H9 (cell line): ENCODE data around the gene PAM. TPM values are rescaled to one million over a fixed set of nuclear protein-coding genes. Genes with fewer than 3 reads are reported as not detected.

Source experiments
- DNase-seq: peaks from one replicate; pipeline ENCODE4 v3.0.0-alpha.2; 2017
- H2AFZ ChIP-seq: one replicate; pipeline ENCODE4 v1.6.1; 2013; ENCODE audit warnings: mild to moderate bottlenecking, low read length, control low read depth, moderate library complexity
- H2AK5ac ChIP-seq: 2 replicates; pipeline ENCODE4 v1.6.1; 2013; ENCODE audit warnings: low read length, control low read depth, mixed read lengths; ENCODE audit not compliant: insufficient read length
- H2BK120ac ChIP-seq: one replicate; pipeline ENCODE4 v1.6.1; 2013; ENCODE audit warnings: low read depth, mild to moderate bottlenecking, low read length, control low read depth, inconsistent platforms; ENCODE audit not compliant: poor library complexity, severe bottlenecking
- H2BK12ac ChIP-seq: 2 replicates; pipeline ENCODE4 v1.6.1; 2013; ENCODE audit warnings: low read length, control low read depth, mixed read lengths, low read depth; ENCODE audit not compliant: insufficient read length
- H2BK15ac ChIP-seq: 2 replicates; pipeline ENCODE4 v1.6.1; 2013; ENCODE audit warnings: low read depth, low read length, control low read depth
- H2BK20ac ChIP-seq: one replicate; pipeline ENCODE4 v1.6.1; 2013; ENCODE audit warnings: low read depth, mild to moderate bottlenecking, low read length, control low read depth, inconsistent platforms; ENCODE audit not compliant: poor library complexity, severe bottlenecking
- H2BK5ac ChIP-seq: 2 replicates; pipeline ENCODE4 v1.6.1; 2013; ENCODE audit warnings: low read length, control low read depth, mixed read lengths; ENCODE audit not compliant: insufficient read length
- H3K14ac ChIP-seq: 2 replicates; pipeline ENCODE4 v1.6.1; 2013; ENCODE audit warnings: low read length, control low read depth; ENCODE audit not compliant: insufficient read depth
- H3K18ac ChIP-seq: 2 replicates; pipeline ENCODE4 v1.6.1; 2013; ENCODE audit warnings: low read depth, mild to moderate bottlenecking, mixed read lengths, low read length, control low read depth; ENCODE audit not compliant: insufficient read length
- H3K23ac ChIP-seq: 2 replicates; pipeline ENCODE4 v1.6.1; 2013; ENCODE audit warnings: low read length, control low read depth, mixed read lengths, low read depth; ENCODE audit not compliant: insufficient read length
- H3K23me2 ChIP-seq: 2 replicates; pipeline ENCODE4 v1.6.1; 2013; ENCODE audit warnings: low read depth, mild to moderate bottlenecking, mixed read lengths, low read length, control low read depth; ENCODE audit not compliant: insufficient read length, poor library complexity, severe bottlenecking
- H3K27ac ChIP-seq: 2 replicates; pipeline ENCODE4 v1.5.1; 2013; ENCODE audit warnings: low read length, control low read depth, mixed read lengths, low read depth; ENCODE audit not compliant: insufficient read length
- H3K27me3 ChIP-seq: 2 replicates; pipeline ENCODE4 v1.6.1; 2013; ENCODE audit warnings: low read length, control low read depth, inconsistent platforms; ENCODE audit not compliant: insufficient read depth
- H3K4ac ChIP-seq: 2 replicates; pipeline ENCODE4 v1.6.1; 2013; ENCODE audit warnings: low read depth, mild to moderate bottlenecking, control low read depth, inconsistent platforms, low read length, moderate library complexity
- H3K4me1 ChIP-seq: 2 replicates; pipeline ENCODE4 v1.6.1; 2013; ENCODE audit warnings: low read length, control low read depth, inconsistent platforms; ENCODE audit not compliant: insufficient read depth
- H3K4me2 ChIP-seq: 2 replicates; pipeline ENCODE4 v1.6.1; 2013; ENCODE audit warnings: low read length, control low read depth, mixed read lengths; ENCODE audit not compliant: insufficient read length, insufficient read depth
- H3K56ac ChIP-seq: 2 replicates; pipeline ENCODE4 v1.6.1; 2013; ENCODE audit warnings: low read depth, mild to moderate bottlenecking, mixed read lengths, low read length, control low read depth; ENCODE audit not compliant: insufficient read length
- H3K79me1 ChIP-seq: 2 replicates; pipeline ENCODE4 v1.6.1; 2013; ENCODE audit warnings: low read depth, mild to moderate bottlenecking, moderate library complexity, low read length, control low read depth, inconsistent platforms; ENCODE audit not compliant: insufficient read depth, poor library complexity, severe bottlenecking
- H3K79me2 ChIP-seq: 2 replicates; pipeline ENCODE4 v1.6.1; 2013; ENCODE audit warnings: low read length, control low read depth, inconsistent platforms; ENCODE audit not compliant: insufficient read depth
- H3K9ac ChIP-seq: 2 replicates; pipeline ENCODE4 v1.6.1; 2013; ENCODE audit warnings: low read length, control low read depth, mixed read lengths; ENCODE audit not compliant: insufficient read length; ENCODE audit errors: extremely low read depth
- H3K9me3 ChIP-seq: one replicate; pipeline ENCODE4 v1.6.1; 2013; ENCODE audit warnings: low read depth, low read length, inconsistent platforms; ENCODE audit not compliant: control insufficient read depth
- H3T11ph ChIP-seq: one replicate; pipeline ENCODE4 v1.6.1; 2013; ENCODE audit warnings: mild to moderate bottlenecking, low read length, control low read depth, inconsistent platforms
- H4K20me1 ChIP-seq: one replicate; pipeline ENCODE4 v1.6.1; 2013; ENCODE audit not compliant: control insufficient read depth, insufficient read length, insufficient read depth
- H4K5ac ChIP-seq: 2 replicates; pipeline ENCODE4 v1.6.1; 2013; ENCODE audit warnings: low read depth, mild to moderate bottlenecking, mixed read lengths, low read length, control low read depth; ENCODE audit not compliant: insufficient read length
- H4K8ac ChIP-seq: replicated peaks from 2 replicates; pipeline ENCODE4 v1.6.1; 2013; ENCODE audit warnings: low read length, control low read depth, mixed read lengths, low read depth; ENCODE audit not compliant: insufficient read length
- H4K91ac ChIP-seq: 2 replicates; pipeline ENCODE4 v1.6.1; 2013; ENCODE audit warnings: low read depth, mild to moderate bottlenecking, moderate library complexity, mixed read lengths, low read length, control low read depth; ENCODE audit not compliant: insufficient read length
- H3K27ac Mint-ChIP-seq, 3 experiments: 2 replicates in 2 of 3; 3 replicates in 1 of 3; pipeline ENCODE4 v1.8.0; 2020 to 2021; ENCODE audit warnings: mixed read lengths in 3 of 3, mild to moderate bottlenecking in 1 of 3, moderate library complexity in 1 of 3
- H3K27me3 Mint-ChIP-seq: 2 replicates; pipeline ENCODE4 v1.8.0; 2021; ENCODE audit warnings: low read depth, mild to moderate bottlenecking, moderate library complexity, mixed read lengths
- H3K36me3 Mint-ChIP-seq, 3 experiments: 2 replicates in 2 of 3; 3 replicates in 1 of 3; pipeline ENCODE4 v1.8.0; 2020 to 2021; ENCODE audit warnings: low read depth in 3 of 3, mixed read lengths in 3 of 3; ENCODE audit not compliant: insufficient read depth in 1 of 3
- H3K4me1 Mint-ChIP-seq, 2 experiments: 2 replicates each; pipeline ENCODE4 v1.8.0; 2020; ENCODE audit warnings: mixed read lengths in 2 of 2
- H3K4me3 Mint-ChIP-seq, 2 experiments: 2 replicates in 1 of 2; 3 replicates in 1 of 2; pipeline ENCODE4 v1.8.0; 2020 to 2021; ENCODE audit warnings: mild to moderate bottlenecking in 2 of 2, mixed read lengths in 2 of 2, moderate library complexity in 1 of 2
- H3K9me3 Mint-ChIP-seq, 2 experiments: 2 replicates in 1 of 2; 3 replicates in 1 of 2; pipeline ENCODE4 v1.8.0; 2020; ENCODE audit warnings: mild to moderate bottlenecking in 2 of 2, mixed read lengths in 2 of 2, moderate library complexity in 1 of 2
- CTCF ChIP-seq: fragments of 200-600 bp; sonication (generic); conservative IDR thresholded peaks from 3 replicates; pipeline ENCODE4 v1.8.0; 2021; ENCODE audit warnings: antibody characterized with exemption, mild to moderate bottlenecking
- WGBS: extraction: QIAGEN DNeasy Blood & Tissue Kit; methylation state at CpG from one replicate; pipeline ENCODE4 v1.1.7; 2013; ENCODE audit warnings: missing lambda C conversion rate, low lambda C conversion rate, mixed read lengths; ENCODE audit not compliant: insufficient read length; ENCODE audit errors: extremely low coverage; 5-methylcytosine and 5-hydroxymethylcytosine counted together
- total RNA-seq: library from RNA; stranded (reverse); gene quantifications from 2 replicates; pipeline ENCODE4 v1.2.1, GENCODE V29; 2021

PAM gene
- total RNA-seq, 1 experiment from 2014 or later: 31.5 TPM

DNA sequence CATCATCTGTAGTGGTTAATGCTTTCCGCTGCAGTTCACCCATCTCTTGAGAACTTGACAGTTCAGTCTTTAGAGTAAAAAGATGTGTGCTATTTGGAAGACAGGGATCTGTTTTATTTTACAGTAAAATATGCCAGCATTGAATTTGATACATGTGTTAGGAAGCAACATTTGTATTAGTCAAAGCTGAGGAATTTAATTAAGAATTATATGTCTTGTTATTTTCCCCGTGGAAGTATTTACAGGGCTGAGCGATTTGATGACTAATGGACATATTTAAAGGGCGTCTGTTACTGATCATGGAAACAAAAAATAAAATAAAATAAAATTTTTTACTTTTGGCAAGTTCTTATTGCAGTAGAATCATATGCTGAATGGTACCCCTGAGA lies 101.3 kb downstream of the PAM start:
- Histone ChIP-seq H3T11ph (no peak overlapping the region), H3K4me1 (peaks cover 3% of the 10 kb centered on the region; the same call in 1 of the 2 replicates), H4K5ac (no peak overlapping the region), H3K9me3 (no peaks in the 10 kb centered on the region), H2AK5ac (no peak overlapping the region), H3K23me2 (no peaks in the 10 kb centered on the region), H2BK120ac (no peak overlapping the region), H3K4ac (no peak overlapping the region), H3K79me1 (no peaks in the 10 kb centered on the region), H2AFZ (no peak overlapping the region), H3K79me2 (no peaks in the 10 kb centered on the region), H4K91ac (no peak overlapping the region), H2BK5ac (no peak overlapping the region), H3K14ac (no peak overlapping the region), H2BK15ac (no peak overlapping the region), H3K18ac (no peak overlapping the region), H2BK12ac (no peak overlapping the region), H3K9ac (no peak overlapping the region), H3K4me2 (no peak overlapping the region), H3K27me3 (no peaks in the 10 kb centered on the region), H4K20me1 (no peaks in the 10 kb centered on the region), H2BK20ac (no peak overlapping the region), H3K27ac (no peak overlapping the region), H3K23ac (no peak overlapping the region), H3K56ac (no peak overlapping the region), H4K8ac (no peak overlapping the region)
- Mint-ChIP-seq H3K9me3 (no peaks in the 10 kb centered on the region), H3K4me3 (no peak overlapping the region), H3K27me3 (no peaks in the 10 kb centered on the region), H3K4me1 (peaks cover 7 to 22% of the 10 kb centered on the region in 2 experiments), H3K36me3 (peaks cover 0 to 4% (median 0%) of the 10 kb centered on the region in 3 experiments; a peak in 2 of 7 replicates), H3K27ac (no peak overlapping the region)
- no CpG with 5 or more reads among the region's 4 CpGs for WGBS
- DNase-seq: no peak
- no peak for TF ChIP-seq CTCF
